Hematopoietic multipotent progenitor cell treated with erythropoietin and hydrocortisone succinate and interleukin-3 and kit ligand, for 15 days (in vitro differentiated cells): ENCODE results near the gene UNCX.
"Not testable (repeated sequence)": the region's sequence is repeated elsewhere in the genome, so short reads cannot be mapped to it uniquely, and the experiment has no call there.

ENCODE experiments used
- DNase-seq: peaks from one replicate; pipeline ENCODE4 v3.0.0-alpha.2; 2015; ENCODE audit warnings: low spot score

The UNCX gene

GRCh38 chr7:1257863-1258262 is 25.2 kb downstream of the UNCX start:
- DNase-seq: no peak

- no peak for DNase-seq
These were observed 27.1 kb downstream of the UNCX start for GRCh38 chr7:1259621-1260243.

GRCh38 chr7:1260244-1260635 is 27.6 kb downstream of the UNCX start:
- no peak for DNase-seq

GRCh38 chr7:1261036-1261435 is 28.4 kb downstream of the UNCX start:
- not testable (repeated sequence) for DNase-seq

GRCh38 chr7:1262441-1262840 is 29.8 kb downstream of the UNCX start:
- no peak for DNase-seq

GRCh38 chr7:1263391-1263951 is 30.8 kb downstream of the UNCX start:
- no peak for DNase-seq

- DNase-seq: no peak
These were observed 31.9 kb downstream of the UNCX start for GRCh38 chr7:1264345-1265280.

- DNase-seq: no peak
These were observed 34.6 kb downstream of the UNCX start for GRCh38 chr7:1267016-1267900.

- no peak for DNase-seq
These were observed 35.6 kb downstream of the UNCX start for GRCh38 chr7:1268076-1268815.

GRCh38 chr7:1268866-1269265 is 36.2 kb downstream of the UNCX start:
- no peak for DNase-seq

GRCh38 chr7:1269336-1269890 is 36.7 kb downstream of the UNCX start:
- DNase-seq: no peak

GRCh38 chr7:1270181-1270580 is 37.5 kb downstream of the UNCX start:
- DNase-seq: no peak

- no peak for DNase-seq
These were observed 38.4 kb downstream of the UNCX start for GRCh38 chr7:1271046-1271445.

- no peak for DNase-seq
These were observed 39.0 kb downstream of the UNCX start for GRCh38 chr7:1271656-1272055.

- not testable (repeated sequence) for DNase-seq
These were observed 39.5 kb downstream of the UNCX start for GRCh38 chr7:1272136-1272535.

- DNase-seq: no peak
These were observed 41.6 kb downstream of the UNCX start for GRCh38 chr7:1274121-1274875.

GRCh38 chr7:1274876-1275375 is 42.3 kb downstream of the UNCX start:
- no peak for DNase-seq

- no peak for DNase-seq
These were observed 43.0 kb downstream of the UNCX start for GRCh38 chr7:1275451-1276381.

- no peak for DNase-seq
These were observed 44.0 kb downstream of the UNCX start for GRCh38 chr7:1276626-1277175.
